ENCODE results near the gene CMSS1.

DNA sequence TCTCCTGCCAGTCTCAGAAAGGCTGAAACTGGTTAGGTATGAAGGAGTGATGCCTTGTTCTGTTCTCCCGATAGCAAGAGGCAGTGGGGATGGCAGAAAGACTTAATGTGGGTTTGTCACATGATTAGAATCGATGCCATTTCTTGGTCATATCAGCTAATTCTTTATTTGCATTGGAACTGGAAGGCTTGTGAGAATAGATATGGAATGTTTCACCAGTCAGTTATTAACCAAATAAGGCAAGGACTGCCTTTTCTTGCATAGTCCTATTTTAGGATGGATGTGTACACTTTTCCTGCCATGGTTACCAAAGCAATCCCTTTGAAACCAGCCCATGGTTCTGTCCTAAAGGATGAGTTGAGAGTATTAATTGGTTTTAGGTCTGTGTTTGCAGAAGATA lies 262.9 kb downstream of the CMSS1 start:
- TF ChIP-seq ZNF274 (IDR thresholded peaks at IDR 0.05; ENCODE audit: low read length) = no peak
- TF ChIP-seq ZNF274 (tag by site-specific recombination; IDR thresholded peaks at IDR 0.05; ENCODE audit: borderline replicate concordance) = no peak
- no peak for TF ChIP-seq ZNF214 (tag by site-specific recombination; IDR thresholded peaks at IDR 0.05; ENCODE audit: borderline replicate concordance)
- TF ChIP-seq, protein P1, sequence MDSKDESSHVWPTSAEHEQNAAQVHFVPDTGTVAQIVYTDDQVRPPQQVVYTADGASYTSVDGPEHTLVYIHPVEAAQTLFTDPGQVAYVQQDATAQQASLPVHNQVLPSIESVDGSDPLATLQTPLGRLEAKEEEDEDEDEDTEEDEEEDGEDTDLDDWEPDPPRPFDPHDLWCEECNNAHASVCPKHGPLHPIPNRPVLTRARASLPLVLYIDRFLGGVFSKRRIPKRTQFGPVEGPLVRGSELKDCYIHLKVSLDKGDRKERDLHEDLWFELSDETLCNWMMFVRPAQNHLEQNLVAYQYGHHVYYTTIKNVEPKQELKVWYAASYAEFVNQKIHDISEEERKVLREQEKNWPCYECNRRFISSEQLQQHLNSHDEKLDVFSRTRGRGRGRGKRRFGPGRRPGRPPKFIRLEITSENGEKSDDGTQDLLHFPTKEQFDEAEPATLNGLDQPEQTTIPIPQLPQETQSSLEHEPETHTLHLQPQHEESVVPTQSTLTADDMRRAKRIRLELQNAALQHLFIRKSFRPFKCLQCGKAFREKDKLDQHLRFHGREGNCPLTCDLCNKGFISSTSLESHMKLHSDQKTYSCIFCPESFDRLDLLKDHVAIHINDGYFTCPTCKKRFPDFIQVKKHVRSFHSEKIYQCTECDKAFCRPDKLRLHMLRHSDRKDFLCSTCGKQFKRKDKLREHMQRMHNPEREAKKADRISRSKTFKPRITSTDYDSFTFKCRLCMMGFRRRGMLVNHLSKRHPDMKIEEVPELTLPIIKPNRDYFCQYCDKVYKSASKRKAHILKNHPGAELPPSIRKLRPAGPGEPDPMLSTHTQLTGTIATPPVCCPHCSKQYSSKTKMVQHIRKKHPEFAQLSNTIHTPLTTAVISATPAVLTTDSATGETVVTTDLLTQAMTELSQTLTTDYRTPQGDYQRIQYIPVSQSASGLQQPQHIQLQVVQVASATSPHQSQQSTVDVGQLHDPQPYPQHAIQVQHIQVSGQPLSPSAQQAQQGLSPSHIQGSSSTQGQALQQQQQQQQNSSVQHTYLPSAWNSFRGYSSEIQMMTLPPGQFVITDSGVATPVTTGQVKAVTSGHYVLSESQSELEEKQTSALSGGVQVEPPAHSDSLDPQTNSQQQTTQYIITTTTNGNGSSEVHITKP (tag by site-specific recombination; IDR thresholded peaks at IDR 0.05) = no peak
- no peak for TF ChIP-seq ZBTB21 (tag by site-specific recombination; IDR thresholded peaks at IDR 0.05)
- TF ChIP-seq, protein P2, sequence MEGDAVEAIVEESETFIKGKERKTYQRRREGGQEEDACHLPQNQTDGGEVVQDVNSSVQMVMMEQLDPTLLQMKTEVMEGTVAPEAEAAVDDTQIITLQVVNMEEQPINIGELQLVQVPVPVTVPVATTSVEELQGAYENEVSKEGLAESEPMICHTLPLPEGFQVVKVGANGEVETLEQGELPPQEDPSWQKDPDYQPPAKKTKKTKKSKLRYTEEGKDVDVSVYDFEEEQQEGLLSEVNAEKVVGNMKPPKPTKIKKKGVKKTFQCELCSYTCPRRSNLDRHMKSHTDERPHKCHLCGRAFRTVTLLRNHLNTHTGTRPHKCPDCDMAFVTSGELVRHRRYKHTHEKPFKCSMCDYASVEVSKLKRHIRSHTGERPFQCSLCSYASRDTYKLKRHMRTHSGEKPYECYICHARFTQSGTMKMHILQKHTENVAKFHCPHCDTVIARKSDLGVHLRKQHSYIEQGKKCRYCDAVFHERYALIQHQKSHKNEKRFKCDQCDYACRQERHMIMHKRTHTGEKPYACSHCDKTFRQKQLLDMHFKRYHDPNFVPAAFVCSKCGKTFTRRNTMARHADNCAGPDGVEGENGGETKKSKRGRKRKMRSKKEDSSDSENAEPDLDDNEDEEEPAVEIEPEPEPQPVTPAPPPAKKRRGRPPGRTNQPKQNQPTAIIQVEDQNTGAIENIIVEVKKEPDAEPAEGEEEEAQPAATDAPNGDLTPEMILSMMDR (tag by site-specific recombination; IDR thresholded peaks at IDR 0.05) = no peak
- TF ChIP-seq ZBTB1 (tag by site-specific recombination; IDR thresholded peaks at IDR 0.05) = no peak
